Urinary bladder (tissue), 4 donors: Measurements from ENCODE around the gene ZNF281. TPM values are rescaled to one million over a fixed set of nuclear protein-coding genes. Genes with fewer than 3 reads are reported as not detected.

Experiments
- DNase-seq: peaks from one replicate; pipeline ENCODE4 v3.0.0-alpha.2; 2015; ENCODE audit errors: extremely low spot score
- H3K27ac ChIP-seq: one replicate; pipeline ENCODE4 v1.5.1; 2013; ENCODE audit warnings: low read depth, mild to moderate bottlenecking, moderate library complexity
- H3K36me3 ChIP-seq: one replicate; pipeline ENCODE4 v1.6.1; 2013; ENCODE audit warnings: mild to moderate bottlenecking, moderate library complexity; ENCODE audit not compliant: insufficient read depth
- H3K4me1 ChIP-seq: one replicate; pipeline ENCODE4 v1.6.1; 2013; ENCODE audit warnings: mild to moderate bottlenecking, moderate library complexity; ENCODE audit not compliant: insufficient read depth
- H3K4me3 ChIP-seq: one replicate; pipeline ENCODE4 v1.5.1; 2013; ENCODE audit warnings: low read depth, low read length
- WGBS: extraction: QIAGEN DNeasy Blood & Tissue Kit; methylation state at CpG from one replicate; pipeline ENCODE4 v1.1.7; 2013; 5-methylcytosine and 5-hydroxymethylcytosine counted together
- polyA plus RNA-seq: library from polyadenylated mRNA; stranded (reverse); fragments of 200-250 nt; gene quantifications from one replicate; pipeline ENCODE4 v1.2.3, GENCODE V29; 2013
- total RNA-seq: library from RNA; depleted of rRNA; stranded (reverse); fragments of >200 nt; gene quantifications from one replicate; pipeline ENCODE4 v1.2.3, GENCODE V29; 2014
- donor health status: healthy with polysubstance abuse.
- donor health status: healthy.

Gene ZNF281
- total and polyA plus RNA-seq, 2 donors = 6.4 to 28.0 TPM

DNA sequence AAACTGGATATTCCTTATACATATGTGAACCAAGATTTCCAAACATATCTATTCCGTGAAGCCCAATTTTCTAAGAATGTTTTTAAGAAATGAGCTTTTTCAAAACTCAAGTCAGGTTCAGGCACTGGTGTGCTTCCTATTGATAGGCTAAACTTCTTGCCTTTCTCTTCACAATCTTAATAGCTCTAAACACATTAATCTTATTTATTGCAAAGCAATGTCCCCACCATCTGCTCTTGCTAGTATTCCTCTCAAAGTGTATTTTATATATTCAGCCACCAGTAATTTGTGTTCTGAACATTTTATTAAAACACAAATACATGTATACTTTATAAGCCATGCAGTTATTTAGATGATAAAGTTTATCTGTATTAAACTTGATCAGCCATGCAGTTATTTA lies 11.5 kb downstream of the ZNF281 start:
- no peak for DNase-seq
- no peaks in the 10 kb centered on the region for H3K36me3 ChIP-seq
- no peak overlapping the region for H3K4me3 ChIP-seq
- no peak overlapping the region for H3K27ac ChIP-seq
- H3K4me1 ChIP-seq = no peaks in the 10 kb centered on the region
- WGBS = 99% methylated on average over 1 of the region's 1 CpG

DNA sequence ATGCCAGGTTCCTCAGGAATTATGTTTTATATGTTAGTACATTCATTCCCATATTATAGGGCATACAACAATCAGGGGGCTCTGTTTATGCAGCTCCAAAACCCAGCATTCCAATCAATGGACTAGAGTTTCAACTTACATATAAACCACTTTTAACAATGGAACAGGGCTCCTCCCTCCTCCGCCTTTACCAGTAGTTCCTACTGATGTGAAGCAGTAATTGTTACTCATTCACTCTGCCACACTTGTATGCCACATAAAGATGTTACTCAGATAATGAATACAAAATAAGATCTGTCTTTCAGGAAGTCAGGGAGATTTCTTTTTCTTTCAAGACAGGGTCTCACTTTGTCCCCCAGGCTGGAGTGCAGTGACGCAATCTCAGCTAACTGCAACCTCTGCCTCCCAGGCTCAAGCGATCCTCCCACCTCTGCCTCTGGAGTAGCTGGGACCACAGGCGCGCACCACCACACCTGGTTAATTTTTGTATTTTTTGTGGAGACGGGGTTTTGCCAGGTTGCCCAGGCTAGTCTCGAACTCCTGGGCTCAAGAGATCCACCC lies 17.1 kb downstream of the ZNF281 start:
- 89% methylated on average over 7 of the region's 7 CpGs for WGBS
- DNase-seq = no peak
- Histone ChIP-seq H3K4me3 (no peak overlapping the region), H3K27ac (no peak overlapping the region), H3K36me3 (no peaks in the 10 kb centered on the region), H3K4me1 (no peaks in the 10 kb centered on the region)

DNA sequence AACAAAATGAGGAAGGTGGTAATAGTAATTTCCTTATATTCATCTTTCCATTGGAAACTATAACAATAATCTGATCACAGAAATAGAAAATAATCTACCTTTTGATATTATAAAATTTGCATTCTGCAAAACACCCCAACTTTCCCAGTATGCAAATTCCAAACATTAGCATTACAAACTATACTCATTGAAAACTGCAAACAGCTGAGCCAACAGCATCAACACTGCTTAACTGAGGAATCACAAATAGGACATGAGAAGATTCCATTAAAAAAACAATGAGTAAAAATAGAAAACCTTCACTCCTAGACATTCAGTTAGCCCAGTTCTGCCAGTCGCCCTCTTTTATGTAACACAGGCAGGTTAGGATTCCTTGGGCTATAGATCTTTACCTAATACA lies 18.1 kb downstream of the ZNF281 start:
- no peak for DNase-seq
- Histone ChIP-seq H3K27ac (no peak overlapping the region), H3K4me1 (no peaks in the 10 kb centered on the region), H3K4me3 (no peak overlapping the region), H3K36me3 (no peaks in the 10 kb centered on the region)
- 42% methylated on average over 1 of the region's 1 CpG for WGBS

DNA sequence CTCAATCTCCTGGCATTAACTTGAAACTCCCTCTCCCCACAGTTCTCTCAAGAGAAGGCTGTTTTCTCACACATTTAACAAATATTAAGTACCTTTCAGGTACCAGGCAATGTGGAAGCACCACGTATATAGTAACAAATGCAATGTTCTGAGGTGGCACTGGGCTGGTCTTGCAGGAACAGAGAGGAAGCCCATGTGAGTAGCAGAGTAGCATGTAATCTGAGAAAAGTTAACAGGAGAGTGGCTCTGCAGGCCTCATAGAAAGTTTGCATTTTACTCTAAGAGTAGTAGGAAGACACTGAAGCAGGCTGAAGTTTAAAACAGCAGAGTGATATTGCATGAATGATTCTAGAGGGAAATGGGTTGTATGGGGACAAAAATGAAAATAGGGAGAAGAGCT lies 21.0 kb downstream of the ZNF281 start:
- 78% methylated on average over 1 of the region's 1 CpG for WGBS
- Histone ChIP-seq H3K4me3 (no peak overlapping the region), H3K4me1 (no peaks in the 10 kb centered on the region), H3K36me3 (no peaks in the 10 kb centered on the region), H3K27ac (no peak overlapping the region)
- DNase-seq = no peak

DNA sequence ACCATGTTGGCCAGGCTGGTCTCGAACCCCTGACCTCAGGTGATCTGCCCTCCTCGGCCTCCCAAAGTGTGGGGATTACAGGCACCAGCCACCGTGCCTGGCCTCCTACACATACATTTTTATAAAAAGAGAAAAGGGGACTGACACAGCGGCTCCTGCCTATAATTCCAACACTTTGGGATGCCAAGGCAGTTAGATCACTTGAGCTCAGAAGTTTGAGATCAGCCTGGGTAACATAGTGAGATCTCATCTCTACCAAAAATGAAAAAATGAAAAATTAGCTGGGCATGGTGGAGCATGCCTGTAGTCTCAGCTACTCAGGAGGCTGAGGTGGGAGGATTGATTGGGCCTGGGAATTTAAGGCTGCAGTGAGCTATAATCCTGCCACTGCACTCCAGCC lies 23.4 kb downstream of the ZNF281 start:
- no peaks in the 10 kb centered on the region for H3K4me1 ChIP-seq
- H3K4me3 ChIP-seq = no peak overlapping the region
- H3K27ac ChIP-seq = no peak overlapping the region
- 88% methylated on average over 4 of the region's 4 CpGs for WGBS
- no peaks in the 10 kb centered on the region for H3K36me3 ChIP-seq
- DNase-seq = no peak

DNA sequence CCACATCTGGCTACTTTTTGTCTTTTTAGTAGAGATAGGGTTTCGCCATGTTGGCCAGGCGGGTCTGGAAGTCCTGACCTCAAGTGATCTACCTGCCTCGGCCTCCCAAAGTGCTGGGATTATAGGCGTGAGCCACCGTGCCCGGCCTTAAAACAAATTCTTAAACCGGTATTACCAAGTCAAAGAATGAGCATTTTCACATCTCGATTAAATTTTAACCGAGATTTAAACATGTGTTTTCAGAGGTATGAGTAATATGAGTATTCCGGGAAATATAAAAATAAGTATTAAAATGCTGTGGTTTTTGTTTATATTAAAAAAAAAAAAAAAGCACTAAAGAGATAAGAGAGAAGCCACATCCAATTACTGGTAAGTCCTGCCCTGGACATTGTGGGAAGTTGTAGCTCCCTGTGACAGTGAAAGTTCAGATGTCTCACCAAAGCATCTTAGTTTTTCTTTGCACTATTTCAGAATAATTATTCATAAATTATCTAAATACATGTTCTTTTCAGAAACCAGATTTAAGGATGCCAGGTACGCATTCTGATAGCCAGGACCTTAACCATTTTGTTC lies 24.9 kb downstream of the ZNF281 start:
- WGBS = 87% methylated on average over 11 of the region's 11 CpGs
- Histone ChIP-seq H3K4me3 (no peak overlapping the region), H3K36me3 (no peaks in the 10 kb centered on the region), H3K27ac (no peak overlapping the region), H3K4me1 (no peaks in the 10 kb centered on the region)
- DNase-seq = no peak

DNA sequence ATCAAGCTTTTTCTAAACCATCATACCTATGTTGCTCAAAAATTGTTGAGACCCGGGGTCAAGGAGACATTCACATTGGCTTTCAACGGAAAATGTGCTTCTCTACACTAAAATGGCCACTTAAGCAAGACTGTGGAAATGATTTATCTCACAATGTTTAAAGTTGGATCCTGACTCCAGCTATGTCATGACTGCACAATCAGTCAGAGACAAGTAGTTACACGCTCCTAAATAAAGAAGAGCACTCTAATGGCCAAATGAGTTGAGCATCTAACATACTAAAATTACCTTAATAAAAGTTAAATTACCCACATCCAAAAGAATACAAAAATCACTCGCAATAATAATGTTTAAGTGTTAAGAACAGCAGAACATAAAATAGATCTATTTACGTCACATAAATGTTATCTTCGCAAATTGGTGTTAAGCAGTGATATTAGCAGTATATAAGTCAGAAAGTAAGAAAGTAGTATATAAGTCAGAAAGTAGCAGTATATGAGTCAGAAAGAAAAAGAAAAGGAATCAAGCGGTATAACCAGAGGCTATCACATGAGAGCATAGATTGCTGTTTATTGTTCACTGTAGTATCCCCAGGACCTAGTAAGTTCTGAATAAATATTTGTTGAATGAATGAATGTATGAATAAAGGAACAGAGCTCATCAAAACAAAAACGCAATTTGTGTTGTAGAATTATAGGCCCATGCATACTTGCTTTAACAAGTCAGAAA lies 28.4 kb downstream of the ZNF281 start:
- Histone ChIP-seq H3K4me3 (no peak overlapping the region), H3K36me3 (no peaks in the 10 kb centered on the region), H3K4me1 (no peaks in the 10 kb centered on the region), H3K27ac (no peak overlapping the region)
- DNase-seq = no peak
- WGBS = 82% methylated on average over 8 of the region's 8 CpGs

DNA sequence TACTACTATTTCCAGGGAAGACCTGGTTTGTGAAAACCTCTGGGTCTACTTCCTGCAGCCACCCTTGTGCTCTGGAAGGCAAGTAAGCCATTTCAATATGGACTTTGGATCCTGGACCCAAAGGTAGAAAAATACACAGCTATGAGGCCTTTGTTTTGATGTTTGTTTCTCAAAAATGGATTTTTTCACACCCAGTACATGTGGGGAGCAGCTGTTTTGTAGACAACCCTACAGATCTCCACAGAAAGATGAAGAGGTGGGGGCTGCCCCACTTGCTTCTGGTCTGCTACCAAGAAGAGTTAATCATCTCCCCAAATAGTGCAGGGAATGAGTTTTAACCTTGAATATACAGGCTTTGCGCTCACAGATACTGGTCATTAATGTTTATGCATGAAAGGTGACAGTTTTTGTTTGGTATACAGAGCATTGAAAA lies 29.2 kb downstream of the ZNF281 start:
- no peak overlapping the region for H3K27ac ChIP-seq
- no peaks in the 10 kb centered on the region for H3K36me3 ChIP-seq
- 99% methylated on average over 1 of the region's 1 CpG for WGBS
- H3K4me1 ChIP-seq = no peaks in the 10 kb centered on the region
- no peak for DNase-seq
- H3K4me3 ChIP-seq = no peak overlapping the region

DNA sequence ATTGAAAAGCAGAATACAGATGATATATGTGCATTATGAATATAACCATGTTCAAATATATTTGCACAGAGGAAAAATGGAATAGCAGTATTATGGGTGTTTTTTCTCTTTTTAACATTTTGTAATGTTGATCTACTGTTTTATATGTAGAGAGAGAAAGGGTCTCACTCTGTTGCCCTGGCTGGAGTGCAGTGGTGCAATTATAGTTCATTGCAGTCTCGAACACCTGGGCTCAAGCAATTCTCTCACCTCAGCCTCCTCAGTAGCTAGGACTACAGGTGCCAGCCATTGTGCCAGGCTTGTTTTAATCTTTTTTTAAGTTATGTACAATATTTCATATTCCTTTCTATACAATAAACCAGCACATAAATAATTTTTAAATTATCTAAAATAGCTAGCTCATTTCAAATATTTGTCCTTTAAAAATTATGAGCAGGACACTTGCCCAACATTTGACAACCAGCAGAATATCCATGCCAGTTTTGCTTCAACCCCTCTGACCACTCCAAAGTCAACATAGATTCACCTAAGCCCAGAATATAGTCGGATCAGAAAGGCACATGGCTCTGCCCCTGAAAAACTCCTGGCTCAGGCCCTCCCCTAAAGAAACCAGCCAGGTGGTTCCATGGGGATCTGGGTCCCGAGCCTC lies 29.8 kb downstream of the ZNF281 start:
- DNase-seq = no peak
- WGBS = 82% methylated on average over 3 of the region's 3 CpGs
- Histone ChIP-seq H3K4me3 (no peak overlapping the region), H3K4me1 (no peaks in the 10 kb centered on the region), H3K27ac (no peak overlapping the region), H3K36me3 (no peaks in the 10 kb centered on the region)

DNA sequence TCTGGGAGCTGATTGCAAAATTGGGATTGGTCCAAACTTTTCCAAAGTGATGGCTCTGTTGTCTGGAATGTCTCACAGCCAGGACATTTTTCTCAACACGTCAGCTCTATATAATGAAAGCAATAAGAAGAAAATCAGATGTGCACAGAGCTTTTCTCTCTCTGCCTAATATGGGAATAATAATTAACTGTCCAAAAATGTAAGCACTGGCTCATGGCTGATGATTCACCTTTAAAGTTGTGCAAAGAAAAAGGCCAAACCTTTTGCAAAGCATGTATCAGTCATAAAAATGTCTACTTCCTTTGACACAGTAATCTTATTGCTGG lies 30.4 kb downstream of the ZNF281 start:
- DNase-seq = no peak
- H3K36me3 ChIP-seq = no peaks in the 10 kb centered on the region

DNA sequence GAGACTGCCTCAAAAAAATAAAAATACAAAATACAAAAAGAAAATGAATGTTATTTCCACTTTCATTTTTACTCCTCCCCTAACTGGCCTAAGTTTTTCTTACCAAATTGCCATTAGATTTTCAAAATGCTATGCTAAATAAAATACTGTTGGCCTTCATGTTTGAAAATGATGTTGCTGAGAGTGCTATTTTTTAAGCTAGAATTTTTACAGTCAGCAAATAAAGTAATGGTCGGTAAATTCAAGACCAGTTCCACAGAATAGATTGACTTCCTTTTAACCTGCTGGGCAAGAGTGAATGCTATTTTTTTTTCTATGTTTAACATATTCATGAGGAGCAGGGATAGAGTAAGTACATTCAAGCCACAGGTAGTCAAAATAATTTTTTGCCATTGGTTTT lies 31.7 kb downstream of the ZNF281 start:
- no peaks in the 10 kb centered on the region for H3K4me1 ChIP-seq
- 76% methylated on average over 1 of the region's 1 CpG for WGBS
- DNase-seq = no peak
- no peak overlapping the region for H3K27ac ChIP-seq
- no peaks in the 10 kb centered on the region for H3K36me3 ChIP-seq
- H3K4me3 ChIP-seq = no peak overlapping the region

More for the DNA sequence above, 30.4 kb downstream of the ZNF281 start:
- Histone ChIP-seq H3K4me1 (no peaks in the 10 kb centered on the region), H3K27ac (no peak overlapping the region), H3K4me3 (no peak overlapping the region)
- 19% methylated on average over 1 of the region's 1 CpG for WGBS

DNA sequence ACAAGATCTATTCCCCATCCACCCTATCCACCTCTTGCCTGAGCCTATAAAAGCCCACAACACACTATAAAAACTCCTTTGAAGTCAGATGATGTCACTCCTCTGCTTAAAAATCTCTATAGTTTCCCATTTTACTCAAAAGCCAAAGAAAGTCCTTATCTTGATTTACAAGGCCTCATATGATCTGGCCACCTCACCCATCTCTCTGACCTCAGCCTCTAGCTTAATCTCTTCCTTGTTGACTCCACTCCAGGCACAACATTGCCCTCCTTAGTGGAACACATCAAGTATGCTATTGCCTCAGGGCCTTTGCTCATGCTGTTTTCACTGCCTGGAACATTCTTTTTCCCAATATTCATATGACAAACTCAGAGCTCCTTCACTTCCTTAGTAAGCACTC lies 33.3 kb downstream of the ZNF281 start:
- no peaks in the 10 kb centered on the region for H3K4me1 ChIP-seq
- no peak overlapping the region for H3K27ac ChIP-seq
- H3K4me3 ChIP-seq = no peak overlapping the region
- no peaks in the 10 kb centered on the region for H3K36me3 ChIP-seq
- no peak for DNase-seq

DNA sequence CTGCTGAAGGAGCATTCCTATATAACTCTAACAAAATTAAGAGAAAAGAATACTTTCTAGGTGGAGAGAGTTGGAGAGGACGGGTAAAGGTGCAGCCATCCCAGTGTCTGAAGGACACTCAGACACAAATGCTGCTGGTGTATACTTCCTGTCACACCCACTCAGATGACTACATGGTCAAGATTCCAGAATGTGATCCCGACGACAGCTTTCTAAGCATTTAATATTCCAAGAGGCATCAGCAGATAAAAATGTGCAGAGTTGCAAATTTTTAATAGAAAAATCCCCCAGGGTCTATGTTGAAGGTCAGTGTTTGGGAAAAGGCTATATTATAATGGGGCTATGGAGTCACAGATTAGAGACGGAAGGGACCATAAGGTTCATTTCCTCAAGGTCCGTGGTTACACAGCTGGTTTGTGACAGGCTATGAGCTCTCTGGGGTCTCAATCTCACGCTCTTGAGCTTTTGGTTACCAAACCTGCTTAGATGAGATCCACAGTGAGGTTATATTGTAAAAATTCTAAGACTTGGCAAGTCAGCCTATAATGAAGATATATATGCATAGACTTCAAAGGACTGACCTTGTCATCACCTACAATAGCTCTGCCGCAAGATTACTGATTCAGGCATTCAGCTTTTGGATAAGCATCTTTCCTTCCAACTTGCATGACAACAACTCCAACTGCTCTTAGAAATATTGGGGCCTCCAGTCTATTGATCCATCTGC lies 35.1 kb downstream of the ZNF281 start:
- Histone ChIP-seq H3K4me1 (no peaks in the 10 kb centered on the region), H3K4me3 (no peak overlapping the region), H3K36me3 (no peaks in the 10 kb centered on the region), H3K27ac (no peak overlapping the region)
- WGBS = 65% methylated on average over 7 of the region's 7 CpGs
- DNase-seq = no peak
